SH-SY5Y (cell line): ENCODE results near the gene PLEKHJ1.

Experiments used
- GATA2 ChIP-seq: IDR thresholded peaks from 2 replicates; pipeline ENCODE4 v1.6.1; 2011; ENCODE audit warnings: mild to moderate bottlenecking, low read depth, low read length
- GATA3 ChIP-seq: IDR thresholded peaks from 2 replicates; pipeline ENCODE4 v1.6.1; 2011; ENCODE audit warnings: low read depth, mild to moderate bottlenecking, low read length, moderate library complexity

DNA sequence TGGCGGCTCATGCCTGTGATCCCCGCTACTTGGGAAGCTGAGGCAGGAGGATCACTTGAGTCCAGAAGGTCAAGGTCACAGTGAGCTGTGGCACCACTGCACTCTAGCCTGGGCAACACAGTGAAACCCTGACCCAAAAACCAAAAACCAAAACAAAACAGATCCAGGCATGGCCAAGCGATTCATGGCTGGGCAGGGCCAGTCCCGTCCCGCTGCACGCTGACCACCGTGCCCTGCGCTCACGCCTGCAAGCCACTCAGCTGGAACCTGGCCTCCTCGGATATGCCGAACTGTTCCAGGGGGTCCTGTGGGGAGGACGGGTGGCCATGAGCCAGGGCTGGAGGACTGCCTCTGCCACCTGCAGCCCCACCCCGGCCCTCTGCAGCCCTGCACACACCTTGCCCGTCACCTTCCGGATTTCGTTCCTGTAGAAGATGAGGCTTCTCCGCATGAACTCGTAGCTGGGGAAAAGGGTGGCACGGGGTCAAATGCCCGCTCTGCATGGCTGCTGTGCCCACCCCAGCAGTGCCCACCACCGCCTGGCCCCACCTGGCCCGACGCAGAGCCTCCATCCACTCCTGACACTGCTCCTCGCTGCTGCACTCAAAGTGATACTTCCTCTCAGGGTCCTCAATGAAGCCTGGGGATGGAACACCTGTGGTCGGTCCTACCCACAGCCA lies 2.4 kb downstream of the PLEKHJ1 start:
- TF ChIP-seq GATA3 (no peak), GATA2 (no peak)
